GM11168 (cell line): ENCODE measurements around the gene PGGHG.
"Not testable (repeated sequence)": the region's sequence is repeated elsewhere in the genome, so short reads cannot be mapped to it uniquely, and the experiment has no call there.

Experiments used
- in situ Hi-C: fragments of 300-500 bp; cut with MboI; formaldehyde crosslinking; loops from one replicate; pipeline ENCODE4 v1.12.0; 2022; ENCODE audit warnings: low sequenced_read_pairs; ENCODE audit not compliant: unreplicated experiment

The PGGHG gene

DNA sequence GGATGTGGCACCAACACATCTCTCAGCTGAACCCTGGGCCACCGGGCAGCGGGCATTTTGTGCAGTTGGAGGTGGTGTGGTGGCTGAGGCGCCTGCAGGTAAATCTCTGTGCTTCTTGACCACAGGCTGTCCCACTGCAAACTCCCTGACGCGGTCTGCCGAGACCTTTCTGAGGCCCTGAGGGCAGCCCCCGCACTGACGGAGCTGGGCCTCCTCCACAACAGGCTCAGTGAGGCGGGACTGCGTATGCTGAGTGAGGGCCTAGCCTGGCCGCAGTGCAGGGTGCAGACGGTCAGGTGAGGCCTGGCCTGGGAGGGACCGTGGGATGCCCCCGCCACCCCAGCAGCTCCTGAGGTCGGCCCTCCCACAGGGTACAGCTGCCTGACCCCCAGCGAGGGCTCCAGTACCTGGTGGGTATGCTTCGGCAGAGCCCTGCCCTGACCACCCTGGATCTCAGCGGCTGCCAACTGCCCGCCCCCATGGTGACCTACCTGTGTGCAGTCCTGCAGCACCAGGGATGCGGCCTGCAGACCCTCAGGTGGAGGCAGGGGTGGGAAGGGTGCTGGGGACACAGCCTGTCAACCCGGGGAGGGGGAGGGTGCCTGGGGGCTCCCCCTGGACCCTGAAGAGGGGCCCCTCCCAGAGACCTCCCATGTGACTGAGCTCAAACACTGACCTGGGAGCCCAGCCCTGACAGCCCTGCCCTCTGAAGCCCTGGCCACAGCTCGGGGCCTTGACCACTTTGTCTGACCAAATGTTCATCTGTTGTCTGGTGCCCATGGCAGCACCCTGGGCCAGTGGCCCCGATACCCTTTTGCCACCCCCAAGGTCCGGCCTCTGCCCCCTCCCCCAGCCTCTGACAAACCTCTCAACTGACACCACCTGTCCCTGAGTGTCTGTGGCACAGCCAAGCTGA lies 4.6 kb upstream of the PGGHG start:
- in situ Hi-C loops, result no loop called here

DNA sequence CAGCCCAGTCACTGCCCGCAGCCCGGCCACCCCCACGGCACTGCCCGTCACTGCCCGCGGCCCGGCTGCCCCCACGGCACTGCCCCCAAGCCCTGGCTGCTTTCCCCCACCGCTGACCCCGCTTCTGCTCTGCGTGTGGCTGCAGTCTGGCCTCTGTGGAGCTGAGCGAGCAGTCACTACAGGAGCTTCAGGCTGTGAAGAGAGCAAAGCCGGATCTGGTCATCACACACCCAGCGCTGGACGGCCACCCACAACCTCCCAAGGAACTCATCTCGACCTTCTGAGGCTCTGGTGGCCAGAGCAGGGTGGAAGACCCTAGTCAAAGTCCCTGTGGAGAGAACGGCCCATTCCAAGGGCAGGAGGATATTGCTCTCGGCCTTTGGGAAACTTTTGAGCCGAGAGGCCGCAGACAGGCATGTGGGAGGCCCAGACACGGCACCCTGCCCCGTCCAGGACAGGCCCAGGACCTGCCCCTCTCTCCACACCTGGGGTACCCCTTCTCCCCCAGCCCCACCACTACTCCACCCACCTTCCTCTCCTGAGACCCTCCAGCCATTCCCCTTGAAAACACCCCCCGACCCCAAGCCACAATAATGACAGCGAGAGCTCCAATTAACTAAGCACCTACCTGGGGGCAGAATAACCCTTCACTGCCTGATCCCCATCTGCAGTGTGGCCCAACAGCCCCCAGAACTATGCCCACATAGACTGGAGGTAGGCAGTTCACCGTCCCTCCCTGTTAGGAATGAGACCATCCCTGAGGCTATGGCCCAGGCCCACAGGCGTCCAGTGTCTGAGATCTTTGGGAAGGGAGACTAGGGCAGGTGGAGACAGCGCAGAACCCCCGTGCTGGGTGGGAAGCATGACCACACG lies 3.7 kb upstream of the PGGHG start:
- in situ Hi-C loops, result no loop called here

DNA sequence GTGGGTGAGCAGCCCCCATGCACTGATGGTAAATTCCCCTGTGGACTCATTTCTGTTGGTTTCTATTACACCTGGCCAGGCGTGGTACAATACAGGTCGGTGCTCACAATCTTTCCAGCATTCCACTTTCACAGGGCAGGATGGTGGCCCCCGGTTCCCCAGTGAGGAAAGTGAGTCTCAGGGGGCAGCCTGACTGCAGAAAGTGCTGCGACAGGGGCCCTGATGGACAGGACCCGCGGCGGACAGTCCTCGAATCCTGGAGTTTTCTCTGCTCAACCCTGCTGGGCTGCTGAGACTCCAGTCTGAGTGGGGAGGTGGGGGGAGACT lies 3.1 kb upstream of the PGGHG start:
- in situ Hi-C loops, result no loop called here

DNA sequence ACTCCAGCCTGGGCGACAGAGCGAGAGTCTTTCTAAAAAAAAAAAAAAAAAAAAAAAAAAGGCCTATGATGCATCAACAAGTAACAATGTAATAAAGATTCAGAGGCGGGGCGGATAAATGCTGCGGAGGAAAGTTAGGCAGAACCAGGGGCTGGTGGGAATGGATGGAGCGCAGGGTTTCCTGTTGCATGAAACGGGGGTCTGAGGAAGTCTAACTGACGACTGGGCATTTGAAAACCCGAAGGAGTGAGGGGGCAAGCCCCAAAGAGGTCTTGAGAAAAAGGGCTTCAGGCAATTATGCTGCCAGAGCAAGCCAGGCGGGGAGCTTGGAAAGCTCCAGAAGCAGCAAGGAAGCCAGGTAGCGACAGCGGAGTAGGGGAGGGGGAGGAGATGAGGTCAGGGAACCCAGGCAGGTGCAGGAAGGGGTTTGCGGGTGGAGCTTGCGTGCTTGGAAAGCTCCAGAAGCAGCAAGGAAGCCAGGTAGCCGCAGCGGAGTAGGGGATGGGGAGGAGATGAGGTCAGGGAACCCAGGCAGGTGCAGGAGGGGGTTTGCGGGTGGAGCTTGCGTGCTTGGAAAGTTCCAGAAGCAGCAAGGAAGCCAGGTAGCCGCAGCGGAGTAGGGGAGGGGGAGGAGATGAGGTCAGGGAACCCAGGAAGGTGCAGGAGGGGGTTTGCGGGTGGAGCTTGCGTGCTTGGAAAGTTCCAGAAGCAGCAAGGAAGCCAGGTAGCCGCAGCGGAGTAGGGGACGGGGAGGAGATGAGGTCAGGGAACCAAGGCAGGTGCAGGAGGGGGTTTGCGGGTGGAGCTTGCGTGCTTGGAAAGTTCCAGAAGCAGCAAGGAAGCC lies 1.7 kb upstream of the PGGHG start:
- in situ Hi-C loops, result not testable (repeated sequence)

DNA sequence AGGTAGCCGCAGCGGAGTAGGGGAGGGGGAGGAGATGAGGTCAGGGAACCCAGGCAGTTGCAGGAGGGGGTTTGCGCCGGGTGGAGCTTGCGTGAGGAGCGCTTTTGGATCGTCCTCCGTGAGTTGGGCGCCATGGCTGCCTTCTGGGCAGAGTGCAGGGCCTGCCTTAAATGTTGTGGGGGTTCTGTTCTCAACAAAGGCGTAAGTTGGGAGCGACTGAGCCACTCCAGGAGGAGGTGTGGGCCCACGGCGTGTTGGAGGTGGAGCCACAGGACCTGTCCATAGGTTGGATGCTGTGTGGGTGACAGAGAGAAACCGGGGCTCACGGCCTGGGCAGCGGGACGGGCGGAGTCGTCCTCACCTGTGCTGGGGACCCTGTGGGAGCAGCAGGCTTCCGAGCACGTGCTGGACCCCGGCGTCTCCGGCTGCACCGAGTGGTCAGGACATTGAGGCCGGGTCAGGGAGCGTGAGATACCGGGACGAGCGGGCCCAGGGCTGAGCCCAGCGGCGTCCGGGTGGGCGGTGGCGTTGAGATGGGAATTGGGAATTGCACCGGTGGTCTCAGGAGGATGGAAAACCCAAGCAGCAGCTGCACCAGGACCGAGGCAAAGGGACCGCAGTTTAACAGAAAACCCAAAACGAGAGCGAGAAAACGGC lies 977 bp upstream of the PGGHG start:
- in situ Hi-C loops, result no loop called here

DNA sequence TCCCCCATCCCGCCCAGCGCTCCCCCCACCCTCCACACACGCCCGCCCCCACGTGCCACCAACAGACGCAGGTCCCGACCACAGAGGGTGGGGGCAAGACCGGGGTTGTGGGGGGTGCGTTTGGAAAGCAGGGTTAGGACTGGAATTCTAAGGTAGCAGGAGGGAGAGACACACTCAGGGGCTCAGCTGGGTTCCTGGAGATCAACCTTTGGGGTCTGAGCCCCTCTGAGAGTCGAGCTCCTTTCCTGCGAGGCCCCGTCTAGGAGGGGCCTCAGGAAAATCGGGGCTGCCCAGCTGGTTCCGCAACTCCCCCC lies 429 bp downstream of the PGGHG start:
- in situ Hi-C loops, result no loop called here

DNA sequence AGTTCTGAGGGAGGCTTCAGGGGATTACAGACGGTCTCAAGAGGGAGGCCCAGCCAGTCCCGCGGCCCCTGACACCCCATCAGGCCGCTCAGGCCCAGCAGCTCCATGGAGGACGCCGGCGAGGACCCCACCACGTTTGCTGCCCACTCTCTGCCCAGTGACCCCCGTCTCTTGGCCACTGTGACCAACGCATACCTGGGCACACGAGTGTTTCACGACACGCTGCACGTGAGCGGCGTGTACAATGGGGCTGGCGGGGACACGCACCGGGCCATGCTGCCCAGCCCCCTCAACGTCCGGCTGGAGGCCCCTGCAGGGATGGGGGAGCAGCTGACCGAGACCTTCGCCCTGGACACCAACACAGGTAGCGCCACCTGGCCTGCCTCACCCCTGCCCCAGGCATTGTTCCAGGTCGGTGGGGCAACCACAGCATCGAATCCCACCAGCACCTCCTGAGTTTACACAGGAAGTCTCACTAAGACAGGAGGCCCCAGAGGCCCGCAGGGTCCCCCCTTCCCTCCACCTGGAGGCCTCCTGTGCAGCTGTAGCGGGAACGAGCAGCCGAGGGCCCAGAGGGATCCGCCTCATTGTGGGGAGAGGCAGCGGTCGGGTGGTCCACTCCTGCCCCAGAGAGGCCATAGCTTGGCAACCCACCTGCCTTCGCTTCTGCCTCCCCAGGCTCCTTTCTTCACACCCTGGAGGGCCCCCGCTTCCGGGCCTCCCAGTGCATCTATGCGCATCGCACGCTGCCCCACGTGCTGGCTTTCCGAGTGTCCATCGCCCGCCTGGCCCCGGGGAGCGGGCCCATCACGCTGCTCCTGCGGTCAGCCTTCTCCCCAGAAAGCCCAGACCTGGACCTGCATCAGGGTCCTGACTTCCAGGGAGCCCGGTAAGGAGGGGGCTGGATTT lies 1.0 kb downstream of the PGGHG start:
- in situ Hi-C loops, result no loop called here

DNA sequence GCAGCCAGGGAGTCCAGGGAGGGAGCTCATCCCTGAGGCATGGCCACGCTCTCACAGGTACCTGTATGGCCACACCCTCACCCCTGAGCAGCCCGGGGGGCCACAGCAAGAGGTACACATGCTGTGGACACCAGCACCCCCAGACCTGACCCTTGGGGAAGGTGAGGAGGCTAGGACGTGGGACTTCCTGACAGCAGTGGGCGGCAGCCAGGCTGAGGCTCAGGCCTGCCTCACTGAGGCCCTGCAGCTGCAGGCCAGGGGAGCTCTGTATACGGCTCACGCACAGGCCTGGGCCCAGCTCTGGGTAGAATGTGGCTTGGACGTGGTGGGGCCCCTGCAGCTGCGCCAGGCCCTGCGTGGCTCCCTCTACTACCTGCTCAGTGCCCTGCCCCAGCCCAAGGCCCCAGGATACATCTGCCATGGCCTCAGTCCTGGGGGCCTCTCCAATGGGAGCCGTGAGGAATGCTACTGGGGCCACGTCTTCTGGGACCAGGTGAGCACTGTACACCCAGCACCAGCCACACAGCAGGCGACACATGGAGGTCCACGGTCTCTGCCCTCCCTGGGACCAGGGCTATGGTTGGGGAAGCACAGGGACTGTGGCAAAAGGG lies 1.8 kb downstream of the PGGHG start:
- in situ Hi-C loops, result no loop called here

DNA sequence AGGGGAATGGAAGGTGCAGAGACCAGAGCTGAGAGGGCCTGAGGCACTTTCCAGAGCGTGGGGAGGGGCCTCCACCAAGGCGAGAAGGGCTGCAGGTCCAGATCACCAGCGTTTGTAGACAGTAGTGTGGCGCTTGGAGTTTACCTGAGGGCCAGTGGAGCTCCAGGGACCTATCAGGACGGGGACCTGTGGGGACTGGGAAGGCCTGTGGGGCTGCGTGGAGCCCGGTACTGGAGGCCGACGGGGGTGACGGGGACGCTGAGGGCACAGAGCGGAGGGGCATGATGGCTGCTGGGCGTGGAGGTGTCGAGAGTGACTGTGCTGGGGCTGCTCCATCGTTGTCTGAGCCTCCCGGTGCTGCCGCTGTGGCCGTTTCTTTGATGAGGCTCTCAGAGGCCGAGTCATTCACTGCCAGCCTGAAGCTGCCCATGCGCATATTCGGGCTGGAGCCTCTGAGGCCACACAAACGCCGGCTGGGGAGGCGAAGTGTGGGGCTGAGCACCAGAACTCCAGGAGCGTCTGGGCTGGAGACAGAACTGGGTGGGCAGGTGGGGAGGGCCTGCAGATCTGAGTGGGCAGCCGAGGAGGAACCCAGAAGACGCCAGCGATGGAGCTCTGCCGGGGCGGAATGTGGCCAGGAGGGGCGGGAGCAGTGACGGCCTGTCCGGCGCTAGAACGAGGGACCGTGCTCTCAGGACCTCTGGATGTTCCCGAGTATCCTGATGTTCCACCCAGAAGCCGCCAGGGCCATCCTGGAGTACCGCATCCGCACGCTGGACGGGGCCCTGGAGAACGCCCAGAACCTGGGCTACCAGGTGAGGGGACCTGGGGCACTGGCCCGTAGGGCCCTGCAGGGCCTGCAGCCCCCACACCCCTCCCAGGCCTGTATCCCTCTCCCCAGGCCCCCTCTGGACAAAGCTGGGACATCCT lies 2.6 kb downstream of the PGGHG start:
- in situ Hi-C loops, result no loop called here

DNA sequence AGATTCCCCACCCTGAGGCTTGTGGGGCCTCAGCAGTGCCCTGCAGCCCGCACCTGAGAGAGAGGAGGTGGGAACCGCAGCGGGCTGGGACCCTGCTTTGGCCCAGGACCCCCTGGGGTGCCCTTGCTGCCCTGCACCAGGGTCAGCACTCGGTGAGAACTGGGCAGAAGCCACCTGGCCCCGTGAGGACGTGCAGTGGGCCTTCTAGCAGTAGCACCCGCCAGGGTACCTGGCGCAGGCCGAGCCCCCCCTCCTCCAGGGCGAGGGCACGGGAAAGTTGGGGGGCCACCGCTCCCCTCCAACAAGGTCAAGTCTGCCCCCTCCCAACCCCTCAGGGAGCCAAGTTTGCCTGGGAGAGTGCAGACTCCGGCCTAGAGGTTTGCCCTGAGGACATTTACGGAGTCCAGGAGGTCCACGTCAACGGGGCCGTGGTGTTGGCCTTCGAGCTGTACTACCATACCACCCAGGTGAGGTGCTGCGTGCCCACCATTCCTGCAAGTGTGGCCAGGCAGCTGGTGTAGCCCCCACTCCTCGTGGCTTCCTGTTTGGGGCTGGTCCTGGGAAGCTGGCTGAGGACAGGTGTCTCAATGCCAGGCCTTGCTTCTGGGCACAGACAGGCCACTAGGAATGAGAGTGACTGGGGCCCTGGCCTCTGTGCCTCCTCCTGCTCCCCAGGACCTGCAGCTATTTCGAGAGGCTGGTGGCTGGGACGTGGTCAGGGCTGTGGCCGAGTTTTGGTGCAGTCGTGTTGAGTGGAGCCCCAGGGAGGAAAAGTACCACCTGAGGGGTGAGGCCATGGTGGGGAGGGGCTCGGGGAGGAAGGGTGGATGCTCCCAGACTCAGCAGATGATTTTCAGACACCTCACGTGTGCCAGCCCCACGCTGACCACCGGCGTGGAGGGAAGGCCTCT lies 3.5 kb downstream of the PGGHG start:
- in situ Hi-C loops, result no loop called here

DNA sequence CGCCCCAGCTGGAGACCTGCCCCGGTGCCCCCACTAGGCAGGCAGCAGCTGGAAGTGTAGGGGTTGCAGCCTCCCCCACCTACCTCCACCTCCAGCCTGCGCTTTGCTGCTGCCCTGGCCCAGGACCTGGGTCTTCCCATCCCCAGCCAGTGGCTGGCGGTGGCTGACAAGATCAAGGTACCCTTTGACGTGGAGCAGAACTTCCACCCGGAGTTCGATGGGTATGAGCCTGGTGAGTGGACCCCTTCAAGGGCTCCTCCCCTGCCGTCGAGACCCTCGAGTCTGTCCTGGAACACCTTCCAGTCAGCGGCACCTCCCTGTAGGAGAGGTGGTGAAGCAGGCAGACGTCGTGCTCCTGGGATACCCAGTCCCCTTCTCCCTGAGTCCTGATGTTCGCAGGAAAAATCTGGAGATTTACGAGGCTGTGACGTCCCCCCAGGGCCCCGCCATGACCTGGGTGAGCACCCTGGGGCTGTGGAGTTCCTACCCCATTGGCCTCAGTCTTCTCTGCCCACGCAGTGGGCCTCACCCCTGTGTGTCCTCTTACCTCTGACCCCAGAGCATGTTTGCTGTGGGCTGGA lies 4.4 kb downstream of the PGGHG start:
- in situ Hi-C loops, result no loop called here

DNA sequence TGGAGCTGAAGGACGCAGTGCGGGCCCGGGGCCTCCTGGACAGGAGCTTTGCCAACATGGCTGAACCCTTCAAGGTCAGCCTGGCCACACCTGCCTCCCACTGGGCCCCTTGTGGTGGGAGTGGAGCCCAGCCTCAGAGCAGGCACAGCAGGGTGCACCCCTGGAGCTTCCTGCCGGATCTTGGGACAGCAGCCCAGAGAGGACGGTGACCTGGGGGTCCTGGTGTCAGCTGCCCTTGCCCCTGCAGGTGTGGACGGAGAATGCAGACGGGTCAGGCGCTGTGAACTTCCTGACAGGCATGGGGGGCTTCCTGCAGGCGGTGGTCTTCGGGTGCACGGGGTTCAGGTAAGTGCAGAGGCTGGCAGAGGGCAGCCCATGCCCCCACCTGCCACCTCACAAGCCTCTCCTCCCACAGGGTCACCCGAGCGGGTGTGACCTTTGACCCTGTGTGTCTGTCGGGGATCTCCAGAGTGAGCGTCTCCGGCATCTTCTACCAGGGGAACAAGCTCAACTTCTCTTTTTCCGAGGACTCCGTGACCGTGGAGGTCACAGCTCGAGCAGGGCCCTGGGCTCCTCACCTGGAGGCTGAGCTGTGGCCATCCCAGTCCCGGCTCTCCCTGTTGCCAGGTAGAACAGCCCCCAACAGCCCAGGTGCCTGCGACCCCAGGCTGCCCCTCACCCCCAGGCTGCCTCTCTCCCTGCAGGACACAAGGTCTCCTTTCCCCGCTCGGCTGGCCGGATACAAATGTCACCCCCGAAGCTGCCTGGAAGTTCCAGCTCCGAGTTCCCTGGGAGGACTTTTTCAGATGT lies 5.1 kb downstream of the PGGHG start:
- in situ Hi-C loops, result no loop called here

DNA sequence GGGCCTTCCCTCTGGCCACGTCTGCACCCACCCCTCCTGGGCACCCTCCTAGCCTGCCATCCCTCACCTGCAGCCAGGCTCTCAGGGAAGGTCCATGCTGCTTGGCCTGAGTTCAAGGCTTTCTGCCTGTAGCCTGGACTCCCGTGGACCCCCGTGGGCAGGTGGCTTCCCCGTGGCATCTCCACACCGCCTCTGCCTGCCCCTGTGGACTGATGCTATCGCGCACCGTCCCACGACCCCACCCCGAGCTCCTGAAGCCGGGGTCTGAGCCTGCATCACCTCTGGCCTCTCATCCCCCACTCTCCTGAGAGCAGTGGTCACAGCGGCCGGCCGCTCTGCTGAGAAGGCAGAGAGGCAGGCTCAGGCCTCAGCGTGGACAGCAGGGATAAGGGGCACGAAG lies 5.9 kb downstream of the PGGHG start:
- in situ Hi-C loops, result no loop called here

DNA sequence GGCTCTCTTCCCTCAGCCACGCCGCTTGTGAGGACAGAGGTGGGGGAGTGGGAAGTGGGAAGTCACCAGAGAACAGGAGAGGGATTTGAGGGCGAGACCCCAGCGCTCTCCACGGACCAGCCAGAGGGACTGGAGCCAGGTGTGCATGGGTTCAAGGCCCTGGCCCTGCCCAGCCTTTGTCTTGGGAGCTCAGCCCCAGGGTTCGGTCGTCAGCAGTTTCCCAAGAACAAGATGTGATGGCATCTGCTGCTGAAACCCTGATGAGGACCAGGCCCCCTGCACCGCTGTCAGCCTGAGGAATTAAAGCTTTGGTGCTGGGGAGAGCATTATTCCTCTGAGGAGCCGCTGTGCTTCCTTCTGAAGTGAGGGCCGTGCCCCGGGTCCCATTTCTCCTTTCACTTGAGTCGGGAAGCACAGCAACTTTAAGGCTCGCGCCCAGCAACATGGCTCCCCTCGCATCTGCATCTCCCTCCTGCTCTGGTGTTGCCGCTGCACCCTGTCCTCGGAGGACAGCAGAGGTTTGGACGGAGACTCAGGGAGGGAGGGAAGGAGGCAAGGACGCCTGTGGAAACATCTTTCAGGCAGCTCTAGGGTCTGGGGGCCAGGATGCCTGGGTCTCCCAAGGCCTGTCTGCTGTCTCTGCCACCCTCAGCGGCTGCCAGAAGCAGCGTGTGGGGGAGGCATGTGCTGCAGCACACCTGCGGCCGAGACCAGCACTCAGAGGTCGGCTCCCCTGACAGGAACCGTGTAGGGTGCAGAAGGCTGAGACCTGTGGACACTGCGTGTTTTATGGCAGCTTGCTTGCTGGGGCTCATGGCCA lies 6.6 kb downstream of the PGGHG start:
- in situ Hi-C loops, result no loop called here
